ENCODE results near the gene SLAIN2.
"Not testable (repeated sequence)": the region's sequence is repeated elsewhere in the genome, so short reads cannot be mapped to it uniquely, and the experiment has no call there.

Gene SLAIN2

GRCh38 chr4:48340965-48341775, at the start of gene SLAIN2:
SLAIN2 (plus strand) TSS chr4:48341529; CDS start chr4:48341740, 211 bp downstream.
- no peak for FAIRE-seq

- not testable (repeated sequence) for FAIRE-seq
Measured at GRCh38 chr4:48292218-48292790, 49.0 kb upstream of the SLAIN2 start.

- FAIRE-seq: no peak
Measured at GRCh38 chr4:48295116-48295515, 46.2 kb upstream of the SLAIN2 start.

- FAIRE-seq: no peak
Measured at GRCh38 chr4:48296365-48296764, 45.0 kb upstream of the SLAIN2 start.

- no peak for FAIRE-seq
Measured at GRCh38 chr4:48297256-48297846, 44.0 kb upstream of the SLAIN2 start.

- FAIRE-seq: no peak
Measured at GRCh38 chr4:48299560-48299959, 41.8 kb upstream of the SLAIN2 start.

GRCh38 chr4:48300004-48300403, 41.3 kb upstream of the SLAIN2 start:
- no peak for FAIRE-seq

GRCh38 chr4:48305508-48305907, 35.8 kb upstream of the SLAIN2 start:
- FAIRE-seq: no peak

- no peak for FAIRE-seq
Measured at GRCh38 chr4:48307528-48307927, 33.8 kb upstream of the SLAIN2 start.

GRCh38 chr4:48308901-48309300, 32.4 kb upstream of the SLAIN2 start:
- no peak for FAIRE-seq

GRCh38 chr4:48311896-48312295, 29.4 kb upstream of the SLAIN2 start:
- FAIRE-seq: no peak

GRCh38 chr4:48314746-48315145, 26.6 kb upstream of the SLAIN2 start:
- not testable (repeated sequence) for FAIRE-seq

GRCh38 chr4:48315728-48316630, 25.4 kb upstream of the SLAIN2 start:
- no peak for FAIRE-seq

GRCh38 chr4:48321312-48321711, 20.0 kb upstream of the SLAIN2 start:
- no peak for FAIRE-seq

GRCh38 chr4:48322063-48322462, 19.3 kb upstream of the SLAIN2 start:
- FAIRE-seq: no peak

- FAIRE-seq: no peak
Measured at GRCh38 chr4:48324281-48324680, 17.0 kb upstream of the SLAIN2 start.

GRCh38 chr4:48329193-48329592, 12.1 kb upstream of the SLAIN2 start:
- no peak for FAIRE-seq

GRCh38 chr4:48329976-48330375, 11.4 kb upstream of the SLAIN2 start:
- no peak for FAIRE-seq

GRCh38 chr4:48331577-48332330, 9.6 kb upstream of the SLAIN2 start:
- FAIRE-seq: no peak

GRCh38 chr4:48332661-48333060, 8.7 kb upstream of the SLAIN2 start:
- FAIRE-seq: no peak

- FAIRE-seq: no peak
Measured at GRCh38 chr4:48333587-48333986, 7.7 kb upstream of the SLAIN2 start.

GRCh38 chr4:48334236-48334635, 7.1 kb upstream of the SLAIN2 start:
- no peak for FAIRE-seq
